ENCODE results near the gene ABI3BP.

DNA sequence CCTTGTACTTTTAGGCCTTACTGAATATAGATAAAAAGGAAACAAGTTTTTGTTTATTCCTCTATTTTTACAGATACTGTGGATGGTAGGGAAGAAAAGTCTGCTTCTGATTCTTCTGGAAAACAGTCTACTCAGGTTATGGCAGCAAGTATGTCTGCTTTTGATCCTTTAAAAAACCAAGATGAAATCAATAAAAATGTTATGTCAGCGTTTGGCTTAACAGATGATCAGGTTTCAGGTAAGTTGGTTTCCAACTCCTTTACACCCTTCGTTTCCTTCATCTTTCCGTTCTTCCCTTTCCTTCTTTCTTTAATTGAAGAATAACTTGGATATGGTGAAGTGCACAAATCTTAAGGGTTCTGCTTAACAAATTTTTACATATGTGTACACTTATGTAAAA, 260.8 kb downstream of the ABI3BP start:
- TF ChIP-seq, protein P1, sequence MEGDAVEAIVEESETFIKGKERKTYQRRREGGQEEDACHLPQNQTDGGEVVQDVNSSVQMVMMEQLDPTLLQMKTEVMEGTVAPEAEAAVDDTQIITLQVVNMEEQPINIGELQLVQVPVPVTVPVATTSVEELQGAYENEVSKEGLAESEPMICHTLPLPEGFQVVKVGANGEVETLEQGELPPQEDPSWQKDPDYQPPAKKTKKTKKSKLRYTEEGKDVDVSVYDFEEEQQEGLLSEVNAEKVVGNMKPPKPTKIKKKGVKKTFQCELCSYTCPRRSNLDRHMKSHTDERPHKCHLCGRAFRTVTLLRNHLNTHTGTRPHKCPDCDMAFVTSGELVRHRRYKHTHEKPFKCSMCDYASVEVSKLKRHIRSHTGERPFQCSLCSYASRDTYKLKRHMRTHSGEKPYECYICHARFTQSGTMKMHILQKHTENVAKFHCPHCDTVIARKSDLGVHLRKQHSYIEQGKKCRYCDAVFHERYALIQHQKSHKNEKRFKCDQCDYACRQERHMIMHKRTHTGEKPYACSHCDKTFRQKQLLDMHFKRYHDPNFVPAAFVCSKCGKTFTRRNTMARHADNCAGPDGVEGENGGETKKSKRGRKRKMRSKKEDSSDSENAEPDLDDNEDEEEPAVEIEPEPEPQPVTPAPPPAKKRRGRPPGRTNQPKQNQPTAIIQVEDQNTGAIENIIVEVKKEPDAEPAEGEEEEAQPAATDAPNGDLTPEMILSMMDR (IDR thresholded peaks at IDR 0.05) = no peak
- TF ChIP-seq POLR2A (IDR thresholded peaks at IDR 0.05) = no peak
